NCI-H82 treated with DMSO at 0.1 percent for 48 hours (cell line): ENCODE measurements around the gene PRDX6.
"Not testable (repeated sequence)": the region's sequence is repeated elsewhere in the genome, so short reads cannot be mapped to it uniquely, and the experiment has no call there.

Source experiments
- DNase-seq: peaks from one replicate; lab custom pipeline; 2025; ENCODE audit not compliant: unreplicated experiment; lab: John Stamatoyannopoulos, UW

PRDX6 gene

GRCh38 chr1:173496757-173497320, 19.7 kb downstream of the PRDX6 start:
- no peak for DNase-seq

GRCh38 chr1:173499729-173500128, 22.6 kb downstream of the PRDX6 start:
- no peak for DNase-seq

- no peak for DNase-seq
These were observed 25.0 kb downstream of the PRDX6 start for GRCh38 chr1:173502104-173502503.

GRCh38 chr1:173503391-173503790, 26.3 kb downstream of the PRDX6 start:
- DNase-seq = peak; percentile 37

DNA sequence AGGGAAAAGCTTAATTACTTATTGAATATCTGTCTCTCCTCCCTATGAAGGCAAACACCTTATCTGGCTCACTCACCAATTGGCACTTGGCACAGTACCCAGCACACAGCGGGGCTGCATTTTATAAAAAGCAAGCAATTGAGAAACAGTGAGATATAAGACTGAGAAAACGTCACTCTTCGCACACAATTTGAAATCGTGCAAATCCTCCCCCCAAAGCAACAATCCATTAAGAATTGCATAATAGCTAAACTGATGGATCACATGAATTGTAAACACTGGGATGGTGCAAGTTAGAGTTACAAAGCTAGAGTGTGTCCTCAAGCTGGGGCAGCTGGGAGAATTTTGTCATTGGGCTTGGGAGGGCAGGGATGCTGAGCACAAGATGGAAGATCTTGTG, 27.1 kb downstream of the PRDX6 start:
- DNase-seq = no peak

DNA sequence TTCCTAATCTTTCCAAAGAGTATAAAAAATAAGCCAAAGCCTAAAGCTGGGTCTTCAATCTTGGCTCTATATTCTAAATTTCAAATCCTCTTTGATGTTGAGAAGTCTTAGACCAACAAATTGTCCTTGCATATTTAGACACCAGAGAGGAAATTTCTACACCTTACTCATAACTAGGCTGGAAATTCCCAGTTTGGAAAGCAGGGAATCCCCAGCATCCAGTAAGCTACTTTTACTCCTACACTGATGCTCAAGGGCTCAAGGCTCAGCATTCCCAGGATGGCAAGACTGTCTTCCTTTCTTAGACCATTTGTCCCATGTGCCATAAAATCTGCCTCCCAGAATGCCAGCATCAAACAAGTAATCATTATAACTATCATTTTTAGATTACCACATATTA, 28.3 kb downstream of the PRDX6 start:
- DNase-seq = no peak

DNA sequence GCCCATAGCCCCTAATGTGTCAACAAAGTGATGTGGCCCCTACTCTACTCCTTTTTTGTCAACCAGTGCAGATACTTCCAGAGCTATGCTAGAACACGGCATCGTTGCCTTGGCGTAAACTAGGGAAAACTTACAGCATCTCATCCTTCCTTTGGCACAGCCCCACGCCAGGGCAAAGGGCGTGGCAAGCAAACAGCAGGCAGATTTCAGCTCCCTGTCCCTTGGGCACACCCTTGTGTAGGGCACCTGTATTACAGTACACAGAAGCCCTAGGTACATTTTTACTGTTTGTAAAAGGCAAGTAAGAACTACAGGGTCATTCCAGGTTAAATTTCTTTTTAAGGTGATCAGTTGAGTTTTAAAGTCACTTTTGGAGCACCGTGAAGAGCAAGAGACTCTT, 29.3 kb downstream of the PRDX6 start:
- DNase-seq = no peak

- no peak for DNase-seq
These were observed 30.2 kb downstream of the PRDX6 start for GRCh38 chr1:173507205-173507846.

DNA sequence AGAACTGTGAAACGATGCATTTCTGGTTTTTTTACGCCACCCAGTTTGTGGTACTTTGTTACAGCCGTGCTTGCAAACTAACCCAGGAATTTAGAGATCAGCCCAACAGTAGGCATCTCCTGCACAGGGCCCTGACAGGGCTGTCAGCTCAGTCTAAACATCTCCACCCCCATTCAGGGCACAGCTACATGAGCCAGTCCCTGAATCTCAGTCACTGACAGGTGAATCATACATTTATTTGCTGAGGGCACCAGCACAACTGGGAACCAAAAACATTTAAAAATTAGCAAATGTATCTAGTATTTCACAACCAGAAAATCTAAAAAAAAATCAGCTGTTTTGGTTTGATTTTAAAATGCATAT, 30.7 kb downstream of the PRDX6 start:
- no peak for DNase-seq

GRCh38 chr1:173508541-173508940, 31.4 kb downstream of the PRDX6 start:
- DNase-seq = no peak

DNA sequence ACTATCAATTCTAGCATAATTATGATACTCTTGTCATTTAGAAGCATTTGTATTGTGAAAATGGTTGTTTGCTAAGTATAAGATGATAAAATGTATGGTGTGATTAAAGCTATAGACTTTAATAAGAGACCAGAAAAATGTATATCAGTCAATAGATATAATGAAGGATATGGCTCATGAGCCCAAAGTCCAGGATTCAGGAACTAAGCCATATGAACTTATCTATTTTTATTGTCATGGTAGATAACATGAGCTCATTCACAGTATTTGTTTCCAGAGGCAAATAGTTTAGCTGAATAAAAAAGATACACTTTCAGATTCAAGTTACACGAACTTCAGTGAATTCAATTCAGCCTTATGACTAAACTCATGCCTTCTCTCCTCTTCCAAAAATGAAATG, 32.7 kb downstream of the PRDX6 start:
- no peak for DNase-seq

DNA sequence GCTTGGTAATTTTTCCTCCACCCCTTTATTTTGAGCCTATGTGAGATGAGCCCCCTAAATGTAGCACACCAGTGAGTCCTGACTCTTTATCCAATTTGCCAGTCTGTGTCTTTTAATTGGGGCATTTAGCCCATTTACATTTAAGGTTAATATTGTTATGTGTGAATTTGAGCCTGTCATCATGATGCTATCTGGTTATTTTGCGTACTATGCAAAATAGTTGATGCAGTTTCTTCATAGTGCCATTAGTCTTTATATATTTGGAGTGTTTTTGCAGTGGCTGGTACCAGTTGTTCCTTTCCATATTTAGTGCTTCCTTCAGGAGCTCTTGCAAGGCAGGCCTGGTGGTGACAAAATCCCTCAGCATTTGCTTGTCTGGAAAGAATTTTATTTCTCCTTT, 37.4 kb downstream of the PRDX6 start:
- DNase-seq = not testable (repeated sequence)

DNA sequence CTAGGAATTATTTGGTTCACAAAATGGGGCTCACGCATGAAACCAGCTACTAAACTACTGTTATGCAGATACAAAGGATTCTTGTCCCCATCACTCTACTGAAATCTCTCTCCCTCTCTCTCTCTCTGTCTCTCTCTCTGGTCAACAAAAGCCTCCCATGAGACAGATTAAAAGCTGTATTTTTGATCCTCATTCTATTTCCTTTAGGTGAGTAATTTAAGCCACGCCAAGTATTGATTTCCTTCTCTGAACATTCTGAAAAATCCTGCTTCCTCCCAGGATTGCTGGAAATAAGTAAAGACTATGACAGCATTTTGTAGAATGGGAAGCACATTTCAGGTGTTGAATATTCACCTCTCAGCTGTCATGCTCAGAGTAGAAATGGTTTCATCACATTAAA, 43.7 kb downstream of the PRDX6 start:
- no peak for DNase-seq

- DNase-seq = no peak
These were observed 46.2 kb downstream of the PRDX6 start for GRCh38 chr1:173523329-173523728.

GRCh38 chr1:173525926-173526325, 48.8 kb downstream of the PRDX6 start:
- DNase-seq = no peak

DNA sequence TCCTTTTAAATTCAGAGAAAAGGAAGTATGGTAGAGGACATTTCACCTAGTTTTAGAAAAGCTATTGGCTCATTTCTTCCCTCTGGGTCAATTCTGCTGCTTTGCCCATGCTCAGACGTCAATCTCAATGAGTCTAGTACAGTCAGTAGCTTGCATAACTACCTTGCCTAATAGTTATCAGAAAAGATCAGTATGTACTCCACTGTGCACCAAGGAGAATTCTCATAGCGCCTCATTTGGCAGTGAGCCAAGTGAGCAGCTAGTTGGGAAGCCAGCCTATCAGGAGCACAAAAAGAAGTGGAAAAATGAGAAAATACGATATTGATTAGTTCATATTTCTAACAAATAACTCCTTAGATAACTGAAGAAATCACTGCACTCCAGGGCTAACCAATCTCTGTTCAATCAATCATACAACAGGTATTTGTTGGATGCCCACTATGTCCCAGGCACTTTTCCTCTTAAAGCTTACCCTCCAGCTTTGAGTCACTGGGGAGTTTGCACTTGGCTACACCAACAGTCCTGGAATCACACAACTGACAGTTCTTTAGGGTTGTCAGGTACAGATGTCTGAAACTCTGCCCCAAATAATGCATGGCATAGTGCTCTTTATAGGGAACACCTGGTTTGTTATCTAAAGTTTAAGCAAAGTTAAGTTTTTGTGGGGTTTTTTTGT, 50.2 kb downstream of the PRDX6 start:
- DNase-seq = no peak

DNA sequence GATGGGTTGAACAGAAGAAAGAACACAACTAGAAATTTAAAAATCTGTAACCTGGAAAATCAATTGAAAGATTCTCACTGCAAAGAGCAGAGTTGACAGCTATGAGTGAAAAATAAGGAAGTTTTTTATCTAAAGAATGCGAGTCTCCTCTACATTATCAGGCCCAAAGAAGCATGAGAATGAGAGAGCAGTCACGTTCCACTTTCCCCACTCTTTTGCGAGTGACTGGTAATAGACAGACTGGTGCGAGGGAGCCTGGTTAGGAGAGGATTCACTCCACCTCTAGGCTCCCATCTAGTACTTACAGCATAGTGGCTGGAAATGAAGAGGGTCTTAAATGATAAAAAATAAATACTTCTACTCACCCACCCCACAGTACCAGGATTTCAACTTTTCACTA, 52.0 kb downstream of the PRDX6 start:
- no peak for DNase-seq

DNA sequence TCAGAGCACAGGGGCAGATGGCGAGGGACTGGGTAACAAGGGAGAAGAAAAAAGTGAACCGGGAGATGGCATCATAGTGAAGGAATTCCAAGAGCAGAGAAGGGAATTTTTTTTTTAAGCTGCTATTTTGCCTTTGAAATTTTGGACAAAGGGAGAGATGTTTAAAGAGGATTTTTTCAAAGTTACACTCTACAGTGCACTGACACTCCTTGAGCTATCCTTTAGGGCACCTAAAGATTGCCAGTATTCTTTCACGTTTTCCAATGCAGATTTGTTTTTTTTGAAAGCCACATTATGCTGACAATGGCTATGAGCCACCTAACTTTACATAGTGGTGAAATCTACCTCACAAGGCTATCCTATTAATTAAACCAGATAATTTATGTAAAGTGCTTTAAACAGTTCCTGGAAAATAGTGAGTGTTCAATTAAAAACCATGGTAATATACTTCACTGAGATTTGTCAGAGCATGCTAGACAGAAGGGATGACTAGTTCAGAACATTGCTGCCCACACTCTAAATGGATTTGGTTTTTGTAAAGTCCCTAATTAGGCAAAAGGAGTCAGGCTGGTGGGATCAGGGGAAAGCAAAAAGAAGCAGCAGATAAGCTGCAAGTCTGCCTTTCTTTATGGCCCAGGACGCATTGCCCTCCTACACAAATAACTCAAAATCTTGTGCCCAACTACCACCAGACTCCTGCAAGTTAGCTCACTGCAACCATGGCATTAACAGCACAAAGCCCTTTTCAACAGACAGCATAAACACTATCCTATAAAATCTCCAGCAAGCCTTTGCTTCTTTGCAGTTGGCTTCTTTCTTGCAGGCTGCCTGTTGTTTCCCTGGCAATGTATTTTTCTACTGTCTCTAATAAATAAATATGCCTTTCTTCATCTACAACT, 53.9 kb downstream of the PRDX6 start:
- peak; percentile 86 for DNase-seq

DNA sequence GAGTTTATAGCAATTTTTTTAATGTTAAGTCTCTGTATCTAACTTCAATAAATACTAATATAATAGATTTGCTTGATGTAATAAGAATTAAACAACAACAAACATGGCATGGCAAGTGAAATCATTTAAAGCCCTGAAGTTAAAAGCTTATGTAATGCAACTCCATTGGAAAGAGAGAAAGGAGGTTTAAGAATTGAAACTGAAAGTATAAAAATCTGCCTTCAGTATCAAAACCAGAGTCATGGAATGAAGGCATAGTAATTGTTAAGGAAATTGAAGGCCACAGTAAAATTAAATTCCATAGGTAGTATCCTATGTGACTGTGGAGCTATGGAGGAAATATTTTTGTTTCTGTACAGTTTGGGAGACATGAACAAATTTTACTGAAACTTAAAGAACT, 55.1 kb downstream of the PRDX6 start:
- DNase-seq = no peak

DNA sequence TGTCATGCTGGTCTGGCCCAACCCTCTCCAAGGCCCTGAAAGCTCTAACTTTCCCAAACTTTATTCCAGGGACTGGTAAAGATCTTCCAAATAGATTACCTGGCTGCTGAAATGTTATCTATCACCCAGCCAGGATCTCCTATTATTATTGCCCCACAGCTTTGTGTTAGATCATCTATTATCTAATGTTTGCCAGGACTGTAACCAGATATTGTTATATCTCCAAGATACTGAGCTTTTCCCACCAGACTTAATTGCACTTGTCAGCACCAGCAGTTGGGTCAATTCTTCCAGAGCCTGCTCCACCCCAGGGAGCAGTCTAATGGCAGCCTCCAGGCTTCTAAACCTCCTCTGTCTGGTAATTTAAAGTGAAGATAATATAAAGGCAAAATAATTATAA, 59.1 kb downstream of the PRDX6 start:
- DNase-seq = no peak
